Muscle layer of duodenum (tissue), 2 donors: Measurements from ENCODE around the gene KCNAB2.

Source experiments
- H3K27ac ChIP-seq: one replicate; pipeline ENCODE4 v1.7.0; 2013; ENCODE audit warnings: mild to moderate bottlenecking, low read length
- H3K27me3 ChIP-seq: one replicate; pipeline ENCODE4 v1.7.0; 2013; ENCODE audit warnings: low read depth, mild to moderate bottlenecking, control low read depth, low read length
- H3K36me3 ChIP-seq, 2 donors: one replicate each; pipeline ENCODE4 v1.7.0; 2013; ENCODE audit warnings: low read length in 2 of 2, control low read depth in 1 of 2, mild to moderate bottlenecking in 1 of 2; ENCODE audit not compliant: insufficient read depth in 2 of 2, control insufficient read depth in 1 of 2
- H3K4me1 ChIP-seq, 2 donors: one replicate each; pipeline ENCODE4 v1.7.0; 2013; ENCODE audit warnings: low read length in 2 of 2, mild to moderate bottlenecking in 2 of 2, control low read depth in 1 of 2, moderate library complexity in 1 of 2; ENCODE audit not compliant: insufficient read depth in 2 of 2, control insufficient read depth in 1 of 2
- H3K4me3 ChIP-seq, 2 donors: one replicate each; pipeline ENCODE4 v1.7.0; 2013; ENCODE audit warnings: low read length in 2 of 2, low read depth in 1 of 2, mild to moderate bottlenecking in 1 of 2
- H3K9me3 ChIP-seq, 2 donors: one replicate each; pipeline ENCODE4 v1.7.0; 2013; ENCODE audit warnings: low read length in 2 of 2, control low read depth in 1 of 2, mild to moderate bottlenecking in 1 of 2; ENCODE audit not compliant: control insufficient read depth in 1 of 2
- donor health status: healthy.

Gene KCNAB2

GRCh38 chr1:6117624-6118023 lies 71.9 kb downstream of the KCNAB2 start:
- Histone ChIP-seq H3K9me3 (peaks cover 0 to 13% of the 10 kb centered on the region in 2 donors), H3K27me3 (no peaks in the 10 kb centered on the region), H3K4me3 (no peak overlapping the region), H3K36me3 (no peaks in the 10 kb centered on the region), H3K4me1 (no peaks in the 10 kb centered on the region), H3K27ac (no peak overlapping the region)

- H3K4me1 ChIP-seq, result no peaks in the 10 kb centered on the region
- no peak overlapping the region for H3K27ac ChIP-seq
- H3K27me3 ChIP-seq, result no peaks in the 10 kb centered on the region
- H3K4me3 ChIP-seq, result no peak overlapping the region
- no peaks in the 10 kb centered on the region for H3K36me3 ChIP-seq
- H3K9me3 ChIP-seq, result peaks cover 0 to 13% of the 10 kb centered on the region in 2 donors
These were observed 72.7 kb downstream of the KCNAB2 start for GRCh38 chr1:6118415-6118814.

GRCh38 chr1:6121021-6121421 lies 75.3 kb downstream of the KCNAB2 start:
- Histone ChIP-seq H3K9me3 (peaks cover 0 to 5% of the 10 kb centered on the region in 2 donors), H3K36me3 (no peaks in the 10 kb centered on the region), H3K4me3 (no peak overlapping the region), H3K27ac (no peak overlapping the region), H3K27me3 (no peaks in the 10 kb centered on the region), H3K4me1 (no peaks in the 10 kb centered on the region)

GRCh38 chr1:6121651-6122370 lies 76.1 kb downstream of the KCNAB2 start:
- no peaks in the 10 kb centered on the region for H3K27me3 ChIP-seq
- peaks cover 0 to 5% of the 10 kb centered on the region in 2 donors for H3K9me3 ChIP-seq
- no peak overlapping the region for H3K27ac ChIP-seq
- no peaks in the 10 kb centered on the region for H3K4me1 ChIP-seq
- H3K4me3 ChIP-seq, result no peak overlapping the region
- H3K36me3 ChIP-seq, result no peaks in the 10 kb centered on the region

- H3K36me3 ChIP-seq, result no peaks in the 10 kb centered on the region
- H3K27ac ChIP-seq, result no peak overlapping the region
- H3K9me3 ChIP-seq, result no peaks in the 10 kb centered on the region
- H3K27me3 ChIP-seq, result no peaks in the 10 kb centered on the region
- no peak overlapping the region for H3K4me3 ChIP-seq
- H3K4me1 ChIP-seq, result peaks cover 0 to 7% of the 10 kb centered on the region in 2 donors
These were observed 77.4 kb downstream of the KCNAB2 start for GRCh38 chr1:6123083-6123482.

- Histone ChIP-seq H3K4me1 (peaks cover 0 to 7% of the 10 kb centered on the region in 2 donors), H3K4me3 (no peak overlapping the region), H3K27me3 (no peaks in the 10 kb centered on the region), H3K36me3 (no peaks in the 10 kb centered on the region), H3K9me3 (no peaks in the 10 kb centered on the region), H3K27ac (no peak overlapping the region)
These were observed 78.1 kb downstream of the KCNAB2 start for GRCh38 chr1:6123816-6124215.

- Histone ChIP-seq H3K36me3 (no peaks in the 10 kb centered on the region), H3K27ac (no peak overlapping the region), H3K4me3 (no peak overlapping the region), H3K9me3 (no peaks in the 10 kb centered on the region), H3K4me1 (peaks cover 0 to 7% of the 10 kb centered on the region in 2 donors), H3K27me3 (no peaks in the 10 kb centered on the region)
These were observed 78.7 kb downstream of the KCNAB2 start for GRCh38 chr1:6124341-6124740.

- Histone ChIP-seq H3K9me3 (no peaks in the 10 kb centered on the region), H3K4me3 (no peak overlapping the region), H3K4me1 (peaks cover 0 to 7% of the 10 kb centered on the region in 2 donors), H3K27ac (no peak overlapping the region), H3K36me3 (no peaks in the 10 kb centered on the region), H3K27me3 (no peaks in the 10 kb centered on the region)
These were observed 79.2 kb downstream of the KCNAB2 start for GRCh38 chr1:6124746-6125365.

- H3K27ac ChIP-seq, result no peak overlapping the region
- no peaks in the 10 kb centered on the region for H3K27me3 ChIP-seq
- peaks cover 0 to 7% of the 10 kb centered on the region in 2 donors for H3K4me1 ChIP-seq
- H3K36me3 ChIP-seq, result no peaks in the 10 kb centered on the region
- H3K9me3 ChIP-seq, result no peaks in the 10 kb centered on the region
- H3K4me3 ChIP-seq, result no peak overlapping the region
These were observed 79.7 kb downstream of the KCNAB2 start for GRCh38 chr1:6125366-6125765.

GRCh38 chr1:6126028-6126427 lies 80.3 kb downstream of the KCNAB2 start:
- Histone ChIP-seq H3K27me3 (no peaks in the 10 kb centered on the region), H3K36me3 (no peaks in the 10 kb centered on the region), H3K27ac (no peak overlapping the region), H3K9me3 (no peaks in the 10 kb centered on the region), H3K4me3 (no peak overlapping the region), H3K4me1 (peaks cover 0 to 7% of the 10 kb centered on the region in 2 donors)

GRCh38 chr1:6126521-6127067 lies 80.9 kb downstream of the KCNAB2 start:
- Histone ChIP-seq H3K9me3 (peaks cover 0 to 3% of the 10 kb centered on the region in 2 donors), H3K27me3 (no peaks in the 10 kb centered on the region), H3K27ac (no peak overlapping the region), H3K4me1 (peaks cover 0 to 7% of the 10 kb centered on the region in 2 donors), H3K4me3 (no peak overlapping the region), H3K36me3 (no peaks in the 10 kb centered on the region)
